H9 (cell line): ENCODE measurements around the gene NR2F2. TPM values are rescaled to one million over a fixed set of nuclear protein-coding genes. Genes with fewer than 3 reads are reported as not detected.

Experiments
- DNase-seq: peaks from one replicate; pipeline ENCODE4 v3.0.0-alpha.2; 2017
- H2AFZ ChIP-seq: one replicate; pipeline ENCODE4 v1.6.1; 2013; ENCODE audit warnings: mild to moderate bottlenecking, low read length, control low read depth, moderate library complexity
- H2AK5ac ChIP-seq: 2 replicates; pipeline ENCODE4 v1.6.1; 2013; ENCODE audit warnings: low read length, control low read depth, mixed read lengths; ENCODE audit not compliant: insufficient read length
- H2BK120ac ChIP-seq: one replicate; pipeline ENCODE4 v1.6.1; 2013; ENCODE audit warnings: low read depth, mild to moderate bottlenecking, low read length, control low read depth, inconsistent platforms; ENCODE audit not compliant: poor library complexity, severe bottlenecking
- H2BK12ac ChIP-seq: 2 replicates; pipeline ENCODE4 v1.6.1; 2013; ENCODE audit warnings: low read length, control low read depth, mixed read lengths, low read depth; ENCODE audit not compliant: insufficient read length
- H2BK15ac ChIP-seq: 2 replicates; pipeline ENCODE4 v1.6.1; 2013; ENCODE audit warnings: low read depth, low read length, control low read depth
- H2BK20ac ChIP-seq: one replicate; pipeline ENCODE4 v1.6.1; 2013; ENCODE audit warnings: low read depth, mild to moderate bottlenecking, low read length, control low read depth, inconsistent platforms; ENCODE audit not compliant: poor library complexity, severe bottlenecking
- H2BK5ac ChIP-seq: 2 replicates; pipeline ENCODE4 v1.6.1; 2013; ENCODE audit warnings: low read length, control low read depth, mixed read lengths; ENCODE audit not compliant: insufficient read length
- H3K14ac ChIP-seq: 2 replicates; pipeline ENCODE4 v1.6.1; 2013; ENCODE audit warnings: low read length, control low read depth; ENCODE audit not compliant: insufficient read depth
- H3K18ac ChIP-seq: 2 replicates; pipeline ENCODE4 v1.6.1; 2013; ENCODE audit warnings: low read depth, mild to moderate bottlenecking, mixed read lengths, low read length, control low read depth; ENCODE audit not compliant: insufficient read length
- H3K23ac ChIP-seq: 2 replicates; pipeline ENCODE4 v1.6.1; 2013; ENCODE audit warnings: low read length, control low read depth, mixed read lengths, low read depth; ENCODE audit not compliant: insufficient read length
- H3K23me2 ChIP-seq: 2 replicates; pipeline ENCODE4 v1.6.1; 2013; ENCODE audit warnings: low read depth, mild to moderate bottlenecking, mixed read lengths, low read length, control low read depth; ENCODE audit not compliant: insufficient read length, poor library complexity, severe bottlenecking
- H3K27ac ChIP-seq: 2 replicates; pipeline ENCODE4 v1.5.1; 2013; ENCODE audit warnings: low read length, control low read depth, mixed read lengths, low read depth; ENCODE audit not compliant: insufficient read length
- H3K27me3 ChIP-seq: 2 replicates; pipeline ENCODE4 v1.6.1; 2013; ENCODE audit warnings: low read length, control low read depth, inconsistent platforms; ENCODE audit not compliant: insufficient read depth
- H3K4ac ChIP-seq: 2 replicates; pipeline ENCODE4 v1.6.1; 2013; ENCODE audit warnings: low read depth, mild to moderate bottlenecking, control low read depth, inconsistent platforms, low read length, moderate library complexity
- H3K4me1 ChIP-seq: 2 replicates; pipeline ENCODE4 v1.6.1; 2013; ENCODE audit warnings: low read length, control low read depth, inconsistent platforms; ENCODE audit not compliant: insufficient read depth
- H3K4me2 ChIP-seq: 2 replicates; pipeline ENCODE4 v1.6.1; 2013; ENCODE audit warnings: low read length, control low read depth, mixed read lengths; ENCODE audit not compliant: insufficient read length, insufficient read depth
- H3K56ac ChIP-seq: 2 replicates; pipeline ENCODE4 v1.6.1; 2013; ENCODE audit warnings: low read depth, mild to moderate bottlenecking, mixed read lengths, low read length, control low read depth; ENCODE audit not compliant: insufficient read length
- H3K79me1 ChIP-seq: 2 replicates; pipeline ENCODE4 v1.6.1; 2013; ENCODE audit warnings: low read depth, mild to moderate bottlenecking, moderate library complexity, low read length, control low read depth, inconsistent platforms; ENCODE audit not compliant: insufficient read depth, poor library complexity, severe bottlenecking
- H3K79me2 ChIP-seq: 2 replicates; pipeline ENCODE4 v1.6.1; 2013; ENCODE audit warnings: low read length, control low read depth, inconsistent platforms; ENCODE audit not compliant: insufficient read depth
- H3K9ac ChIP-seq: 2 replicates; pipeline ENCODE4 v1.6.1; 2013; ENCODE audit warnings: low read length, control low read depth, mixed read lengths; ENCODE audit not compliant: insufficient read length; ENCODE audit errors: extremely low read depth
- H3K9me3 ChIP-seq: one replicate; pipeline ENCODE4 v1.6.1; 2013; ENCODE audit warnings: low read depth, low read length, inconsistent platforms; ENCODE audit not compliant: control insufficient read depth
- H3T11ph ChIP-seq: one replicate; pipeline ENCODE4 v1.6.1; 2013; ENCODE audit warnings: mild to moderate bottlenecking, low read length, control low read depth, inconsistent platforms
- H4K20me1 ChIP-seq: one replicate; pipeline ENCODE4 v1.6.1; 2013; ENCODE audit not compliant: control insufficient read depth, insufficient read length, insufficient read depth
- H4K5ac ChIP-seq: 2 replicates; pipeline ENCODE4 v1.6.1; 2013; ENCODE audit warnings: low read depth, mild to moderate bottlenecking, mixed read lengths, low read length, control low read depth; ENCODE audit not compliant: insufficient read length
- H4K8ac ChIP-seq: replicated peaks from 2 replicates; pipeline ENCODE4 v1.6.1; 2013; ENCODE audit warnings: low read length, control low read depth, mixed read lengths, low read depth; ENCODE audit not compliant: insufficient read length
- H4K91ac ChIP-seq: 2 replicates; pipeline ENCODE4 v1.6.1; 2013; ENCODE audit warnings: low read depth, mild to moderate bottlenecking, moderate library complexity, mixed read lengths, low read length, control low read depth; ENCODE audit not compliant: insufficient read length
- H3K27ac Mint-ChIP-seq, 3 experiments: 2 replicates in 2 of 3; 3 replicates in 1 of 3; pipeline ENCODE4 v1.8.0; 2020 to 2021; ENCODE audit warnings: mixed read lengths in 3 of 3, mild to moderate bottlenecking in 1 of 3, moderate library complexity in 1 of 3
- H3K27me3 Mint-ChIP-seq: 2 replicates; pipeline ENCODE4 v1.8.0; 2021; ENCODE audit warnings: low read depth, mild to moderate bottlenecking, moderate library complexity, mixed read lengths
- H3K36me3 Mint-ChIP-seq, 3 experiments: 2 replicates in 2 of 3; 3 replicates in 1 of 3; pipeline ENCODE4 v1.8.0; 2020 to 2021; ENCODE audit warnings: low read depth in 3 of 3, mixed read lengths in 3 of 3; ENCODE audit not compliant: insufficient read depth in 1 of 3
- H3K4me1 Mint-ChIP-seq, 2 experiments: 2 replicates each; pipeline ENCODE4 v1.8.0; 2020; ENCODE audit warnings: mixed read lengths in 2 of 2
- H3K4me3 Mint-ChIP-seq, 2 experiments: 2 replicates in 1 of 2; 3 replicates in 1 of 2; pipeline ENCODE4 v1.8.0; 2020 to 2021; ENCODE audit warnings: mild to moderate bottlenecking in 2 of 2, mixed read lengths in 2 of 2, moderate library complexity in 1 of 2
- H3K9me3 Mint-ChIP-seq, 2 experiments: 2 replicates in 1 of 2; 3 replicates in 1 of 2; pipeline ENCODE4 v1.8.0; 2020; ENCODE audit warnings: mild to moderate bottlenecking in 2 of 2, mixed read lengths in 2 of 2, moderate library complexity in 1 of 2
- CTCF ChIP-seq: fragments of 200-600 bp; sonication (generic); conservative IDR thresholded peaks from 3 replicates; pipeline ENCODE4 v1.8.0; 2021; ENCODE audit warnings: antibody characterized with exemption, mild to moderate bottlenecking
- WGBS: extraction: QIAGEN DNeasy Blood & Tissue Kit; methylation state at CpG from one replicate; pipeline ENCODE4 v1.1.7; 2013; ENCODE audit warnings: missing lambda C conversion rate, low lambda C conversion rate, mixed read lengths; ENCODE audit not compliant: insufficient read length; ENCODE audit errors: extremely low coverage; 5-methylcytosine and 5-hydroxymethylcytosine counted together
- total RNA-seq: library from RNA; stranded (reverse); gene quantifications from 2 replicates; pipeline ENCODE4 v1.2.1, GENCODE V29; 2021

Gene NR2F2
- total RNA-seq, 1 experiment from 2014 or later, result 0.24 TPM

DNA sequence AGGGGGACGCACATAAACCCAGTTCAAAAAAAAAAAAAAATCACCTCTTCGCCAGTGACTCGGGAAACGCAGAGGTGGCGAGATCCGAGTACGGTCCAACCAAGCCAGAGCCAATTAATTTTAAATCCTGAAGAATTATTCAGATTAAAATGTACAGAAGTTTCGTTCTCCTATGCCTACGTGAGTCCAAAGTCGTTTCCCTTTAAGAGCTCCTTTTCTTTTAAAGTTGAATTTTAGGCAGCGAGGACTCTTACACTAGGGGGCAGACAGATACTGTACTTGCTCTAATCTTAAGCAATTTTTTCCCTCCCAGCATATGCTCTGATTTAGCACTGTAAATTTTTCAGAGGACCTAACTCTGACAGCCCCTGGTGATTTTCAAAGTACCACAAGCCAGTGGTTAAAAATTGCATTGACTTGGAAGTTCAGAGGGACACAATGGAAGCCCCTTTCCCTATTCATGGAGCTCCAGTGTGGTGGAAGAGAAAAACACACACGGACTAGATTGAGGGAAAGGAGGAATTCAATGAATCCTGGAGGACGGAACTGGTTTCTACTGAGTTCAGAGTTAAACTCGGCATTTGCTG, 3.3 kb upstream of the NR2F2 start:
- H2BK12ac ChIP-seq, result no peak overlapping the region
- no CpG with 5 or more reads among the region's 14 CpGs for WGBS
- no peak overlapping the region for H2BK5ac ChIP-seq
- H3K36me3 Mint-ChIP-seq, result no peaks in the 10 kb centered on the region
- H3K23ac ChIP-seq, result no peak overlapping the region
- H3K4me1 Mint-ChIP-seq, result peaks cover 27 to 62% of the 10 kb centered on the region in 2 experiments
- no peak overlapping the region for H2BK120ac ChIP-seq
- H3K9me3 Mint-ChIP-seq, result peaks cover 0 to 6% of the 10 kb centered on the region in 2 experiments; a peak in 1 of 5 replicates
- no peak overlapping the region for H3K18ac ChIP-seq
- peaks cover 3% of the 10 kb centered on the region; the same call in 1 of the 2 replicates for H3K4me1 ChIP-seq
- peak; percentile 71 for TF ChIP-seq CTCF
- peak overlapping the region; percentile 46 to 78; a peak in 4 of 5 replicates for H3K4me3 Mint-ChIP-seq
- no peak overlapping the region for H2BK15ac ChIP-seq
- H4K8ac ChIP-seq, result no peak overlapping the region
- no peaks in the 10 kb centered on the region for H3K79me2 ChIP-seq
- H2AK5ac ChIP-seq, result no peak overlapping the region
- peaks cover 95% of the 10 kb centered on the region for H3K27me3 Mint-ChIP-seq
- H3K9ac ChIP-seq, result no peak overlapping the region
- H3K9me3 ChIP-seq, result no peaks in the 10 kb centered on the region
- no peak overlapping the region for H3K56ac ChIP-seq
- no peak overlapping the region for H4K5ac ChIP-seq
- no peaks in the 10 kb centered on the region for H4K20me1 ChIP-seq
- no peak overlapping the region for H3K14ac ChIP-seq
- peak overlapping the region; percentile 55 for H3K4me2 ChIP-seq
- H3K23me2 ChIP-seq, result peaks cover 16% of the 10 kb centered on the region
- H3K4ac ChIP-seq, result no peak overlapping the region
- peaks cover 84% of the 10 kb centered on the region for H3K27me3 ChIP-seq
- no peaks in the 10 kb centered on the region for H3K79me1 ChIP-seq
- peak; percentile 33 for DNase-seq
- H3K27ac Mint-ChIP-seq, result no peak overlapping the region
- no peak overlapping the region for H2AFZ ChIP-seq
- no peak overlapping the region for H3T11ph ChIP-seq
- H4K91ac ChIP-seq, result no peak overlapping the region
- no peak overlapping the region for H2BK20ac ChIP-seq
- no peak overlapping the region for H3K27ac ChIP-seq
